Activated CD8-positive, alpha-beta T cell treated with anti-CD3 and anti-CD28 coated beads for 36 hours (primary cell): ENCODE measurements around the gene OAT. TPM values are rescaled to one million over a fixed set of nuclear protein-coding genes. Genes with fewer than 3 reads are reported as not detected.

Experiments used
- ATAC-seq: fragments of 200-7000 bp; cut with Tn5 transposase; one replicate; pipeline ENCODE4 v1.10.0; 2021; ENCODE audit warnings: mild to moderate bottlenecking, moderate library complexity
- CTCF ChIA-PET: fragments of 350-600 bp; sonication (Branson Sonifier 250); formaldehyde crosslinking; loops from one replicate; lab custom pipeline; 2021; ENCODE audit warnings: antibody characterized with exemption; lab: Charles Lee
- POLR2A ChIA-PET: fragments of 350-600 bp; sonication (Branson Sonifier 250); formaldehyde crosslinking; loops from one replicate; lab custom pipeline; 2021; ENCODE audit warnings: antibody characterized with exemption; lab: Charles Lee
- DNase-seq: peaks from one replicate; pipeline ENCODE4 v3.0.0-alpha.2; 2020
- H3K27ac Mint-ChIP-seq: one replicate; pipeline ENCODE4 v1.8.0; 2021; ENCODE audit warnings: mild to moderate bottlenecking, mixed read lengths
- H3K27me3 Mint-ChIP-seq: one replicate; pipeline ENCODE4 v1.8.0; 2021; ENCODE audit warnings: mixed read lengths
- H3K36me3 Mint-ChIP-seq: one replicate; pipeline ENCODE4 v1.8.0; 2021; ENCODE audit warnings: low read depth, mixed read lengths
- H3K4me1 Mint-ChIP-seq: one replicate; pipeline ENCODE4 v1.8.0; 2021; ENCODE audit warnings: low read depth, mixed read lengths
- H3K4me3 Mint-ChIP-seq: one replicate; pipeline ENCODE4 v1.8.0; 2021; ENCODE audit warnings: mild to moderate bottlenecking, moderate library complexity, mixed read lengths
- H3K9me3 Mint-ChIP-seq: one replicate; pipeline ENCODE4 v1.8.0; 2021; ENCODE audit warnings: mixed read lengths
- CTCF ChIP-seq: fragments of 200-600 bp; IDR thresholded peaks from one replicate; pipeline ENCODE4 v1.8.0; 2022; ENCODE audit warnings: antibody characterized with exemption, mild to moderate bottlenecking
- intact Hi-C: fragments of 100-400 bp; cut with micrococcal nuclease; formaldehyde crosslinking; loops from one replicate; pipeline ENCODE4 v1.10.0; 2022
- total RNA-seq, 2 experiments: library from RNA; stranded (reverse); gene quantifications; one replicate each; pipeline ENCODE4 v1.2.3, GENCODE V29; 2021

Gene OAT
- total RNA-seq, 2 experiments from 2014 or later = 40.2 to 44.3 TPM

- DNase-seq = no peak
- Mint-ChIP-seq H3K36me3 (no peaks in the 10 kb centered on the region), H3K4me1 (no peaks in the 10 kb centered on the region), H3K9me3 (no peaks in the 10 kb centered on the region), H3K27me3 (peaks cover 32% of the 10 kb centered on the region), H3K4me3 (no peak overlapping the region), H3K27ac (no peak overlapping the region)
- ChIA-PET CTCF (interaction anchor here (0.8 to 3.5 kb wide), 3 partner anchors 9 to 386 kb away, joined by 3 to 26 read pairs (median 5); no protein-coding TSS in a partner anchor), POLR2A (interaction anchor here (0.7 to 1.2 kb wide), 2 partner anchors 25 to 233 kb away, joined by 4 read pairs; no protein-coding TSS in a partner anchor)
- no peak for TF ChIP-seq CTCF
- intact Hi-C loops = loop anchor here (10.0 kb wide), 1 partner anchor 126 kb away; no protein-coding TSS in a partner anchor
- no peak for ATAC-seq
Observed at GRCh38 chr10:124380256-124380995, 38.3 kb downstream of the OAT start.

- Mint-ChIP-seq H3K4me1 (no peaks in the 10 kb centered on the region), H3K27ac (no peak overlapping the region), H3K4me3 (no peak overlapping the region), H3K27me3 (peaks cover 30% of the 10 kb centered on the region), H3K9me3 (no peaks in the 10 kb centered on the region), H3K36me3 (no peaks in the 10 kb centered on the region)
- no peak for DNase-seq
- ChIA-PET CTCF (interaction anchor here (1.6 to 3.5 kb wide), 2 partner anchors 10 to 385 kb away, joined by 5 to 26 read pairs; no protein-coding TSS in a partner anchor), POLR2A (interaction anchor here (1.2 kb wide), 1 partner anchor 26 kb away, joined by 4 read pairs; no protein-coding TSS in a partner anchor)
- intact Hi-C loops = loop anchor here (10.0 kb wide), 1 partner anchor 125 kb away; no protein-coding TSS in a partner anchor
- no peak for ATAC-seq
- TF ChIP-seq CTCF = no peak
Observed at GRCh38 chr10:124379609-124380193, 39.0 kb downstream of the OAT start.

GRCh38 chr10:124378881-124379471 lies 39.7 kb downstream of the OAT start:
- CTCF ChIA-PET = interaction anchor here (3.5 kb wide), 1 partner anchor 10 kb away, joined by 26 read pairs; no protein-coding TSS in a partner anchor

GRCh38 chr10:124378271-124378670 lies 40.5 kb downstream of the OAT start:
- no peaks in the 10 kb centered on the region for H3K9me3 Mint-ChIP-seq
- H3K27me3 Mint-ChIP-seq = peaks cover 25% of the 10 kb centered on the region
- no peak for ATAC-seq
- DNase-seq = no peak
- H3K4me3 Mint-ChIP-seq = no peak overlapping the region
- intact Hi-C loops = no loop called here
- no peaks in the 10 kb centered on the region for H3K36me3 Mint-ChIP-seq
- H3K27ac Mint-ChIP-seq = no peak overlapping the region
- no peak for TF ChIP-seq CTCF
- CTCF ChIA-PET = interaction anchor here (3.5 kb wide), 1 partner anchor 11 kb away, joined by 26 read pairs; no protein-coding TSS in a partner anchor
- POLR2A ChIA-PET = no interaction called here
- H3K4me1 Mint-ChIP-seq = no peaks in the 10 kb centered on the region

More at GRCh38 chr10:124378881-124379471, 39.7 kb downstream of the OAT start:
- no peak overlapping the region for H3K4me3 Mint-ChIP-seq
- no peak overlapping the region for H3K27ac Mint-ChIP-seq
- H3K9me3 Mint-ChIP-seq = no peaks in the 10 kb centered on the region
- no peak for TF ChIP-seq CTCF
- ATAC-seq (no peak), DNase-seq (no peak)
- intact Hi-C loops = no loop called here
- peaks cover 28% of the 10 kb centered on the region for H3K27me3 Mint-ChIP-seq
- H3K36me3 Mint-ChIP-seq = no peaks in the 10 kb centered on the region
- H3K4me1 Mint-ChIP-seq = no peaks in the 10 kb centered on the region
- POLR2A ChIA-PET = no interaction called here
